Glomerular endothelial cell (primary cell): ENCODE data around the gene PIP4K2A. TPM values are rescaled to one million over a fixed set of nuclear protein-coding genes. Genes with fewer than 3 reads are reported as not detected.

Experiments used
- DNase-seq: peaks from one replicate; pipeline ENCODE4 v3.0.0-alpha.2; 2011; ENCODE audit warnings: low read depth, low spot score; ENCODE audit errors: extremely low read depth
- total RNA-seq: library from RNA; depleted of rRNA; stranded (reverse); fragments of >200 nt; gene quantifications from 2 replicates; pipeline ENCODE4 v1.2.3, GENCODE V29; 2015

Gene PIP4K2A
- total RNA-seq, 1 donor from 2014 or later, result 27.0 TPM

- no peak for DNase-seq
Measured at GRCh38 chr10:22604344-22605126, 109.8 kb downstream of the PIP4K2A start.

GRCh38 chr10:22603581-22603980, 110.8 kb downstream of the PIP4K2A start:
- no peak for DNase-seq

GRCh38 chr10:22601618-22602017, 112.8 kb downstream of the PIP4K2A start:
- DNase-seq, result no peak

GRCh38 chr10:22599636-22600228, 114.6 kb downstream of the PIP4K2A start:
- DNase-seq, result no peak

GRCh38 chr10:22599048-22599561, 115.3 kb downstream of the PIP4K2A start:
- no peak for DNase-seq

GRCh38 chr10:22598478-22598877, 115.9 kb downstream of the PIP4K2A start:
- no peak for DNase-seq

- DNase-seq, result no peak
Measured at GRCh38 chr10:22597138-22597537, 117.2 kb downstream of the PIP4K2A start.

GRCh38 chr10:22593636-22594198, 120.7 kb downstream of the PIP4K2A start:
- DNase-seq, result no peak

GRCh38 chr10:22593026-22593425, 121.4 kb downstream of the PIP4K2A start:
- DNase-seq, result no peak

- DNase-seq, result no peak
Measured at GRCh38 chr10:22589851-22590514, 124.4 kb downstream of the PIP4K2A start.

- DNase-seq, result no peak
Measured at GRCh38 chr10:22588462-22588861, 125.9 kb downstream of the PIP4K2A start.

- DNase-seq, result no peak
Measured at GRCh38 chr10:22583683-22584082, 130.7 kb downstream of the PIP4K2A start.

GRCh38 chr10:22581461-22581860, 132.9 kb downstream of the PIP4K2A start:
- no peak for DNase-seq

GRCh38 chr10:22580711-22581110, 133.7 kb downstream of the PIP4K2A start:
- DNase-seq, result no peak

GRCh38 chr10:22579826-22580225, 134.6 kb downstream of the PIP4K2A start:
- no peak for DNase-seq

- DNase-seq, result no peak
Measured at GRCh38 chr10:22573820-22574569, 140.4 kb downstream of the PIP4K2A start.

- DNase-seq, result no peak
Measured at GRCh38 chr10:22570733-22571430, 143.5 kb downstream of the PIP4K2A start.

- DNase-seq, result no peak
Measured at GRCh38 chr10:22570234-22570633, 144.1 kb downstream of the PIP4K2A start.

- no peak for DNase-seq
Measured at GRCh38 chr10:22568928-22569327, 145.4 kb downstream of the PIP4K2A start.

- DNase-seq, result no peak
Measured at GRCh38 chr10:22564060-22564459, 150.3 kb downstream of the PIP4K2A start.
